Fibroblast of villous mesenchyme (primary cell): ENCODE results near the gene LACTBL1. TPM values are rescaled to one million over a fixed set of nuclear protein-coding genes. Genes with fewer than 3 reads are reported as not detected.

ENCODE experiments used
- DNase-seq: peaks from one replicate; pipeline ENCODE4 v3.0.0-alpha.2; 2010; ENCODE audit warnings: low read depth
- H3K4me3 ChIP-seq: 2 replicates; pipeline ENCODE4 v1.5.1; 2011; ENCODE audit warnings: low read depth, mild to moderate bottlenecking, low read length
- CTCF ChIP-seq: IDR thresholded peaks from 2 replicates; pipeline ENCODE4 v1.5.1; 2012; ENCODE audit warnings: low read depth, mild to moderate bottlenecking, low read length; ENCODE audit not compliant: insufficient read depth
- total RNA-seq: library from RNA; depleted of rRNA; stranded (reverse); fragments of >200 nt; gene quantifications from 2 replicates; pipeline ENCODE4 v1.2.3, GENCODE V29; 2012

Gene LACTBL1
- total RNA-seq, 1 donor = not detected

- no peak for DNase-seq
These were observed 51.8 kb downstream of the LACTBL1 start for GRCh38 chr1:22920734-22921451.

GRCh38 chr1:22920026-22920733, 52.5 kb downstream of the LACTBL1 start:
- no peak for DNase-seq
- no peak for TF ChIP-seq CTCF

More at GRCh38 chr1:22920734-22921451, 51.8 kb downstream of the LACTBL1 start:
- no peak overlapping the region for H3K4me3 ChIP-seq
- no peak for TF ChIP-seq CTCF

GRCh38 chr1:22919341-22920025, 53.2 kb downstream of the LACTBL1 start:
- TF ChIP-seq CTCF = no peak
- no peak overlapping the region for H3K4me3 ChIP-seq
- no peak for DNase-seq

More at GRCh38 chr1:22920026-22920733, 52.5 kb downstream of the LACTBL1 start:
- no peak overlapping the region for H3K4me3 ChIP-seq

GRCh38 chr1:22918644-22919043, 54.0 kb downstream of the LACTBL1 start:
- TF ChIP-seq CTCF = no peak
- no peak for DNase-seq
- no peak overlapping the region for H3K4me3 ChIP-seq

GRCh38 chr1:22917989-22918388, 54.7 kb downstream of the LACTBL1 start:
- H3K4me3 ChIP-seq = no peak overlapping the region
- no peak for TF ChIP-seq CTCF
- no peak for DNase-seq

- DNase-seq = no peak
- TF ChIP-seq CTCF = no peak
These were observed 56.2 kb downstream of the LACTBL1 start for GRCh38 chr1:22916471-22916820.

More at GRCh38 chr1:22916471-22916820, 56.2 kb downstream of the LACTBL1 start:
- no peak overlapping the region for H3K4me3 ChIP-seq
